Smooth muscle cell (in vitro differentiated cells): ENCODE measurements around the gene SLC13A3. TPM values are rescaled to one million over a fixed set of nuclear protein-coding genes. Genes with fewer than 3 reads are reported as not detected.
A peak's percentile ranks its signal among the peaks of the same experiment; 100 is the strongest.

ENCODE experiments used
- DNase-seq: peaks from one replicate; lab custom pipeline; 2025; ENCODE audit not compliant: unreplicated experiment; lab: John Stamatoyannopoulos, UW
- H2AFZ ChIP-seq: fragments of 200-600 bp; sonication (generic); 2 replicates; pipeline ENCODE4 v1.6.0; 2016; ENCODE audit warnings: antibody characterized with exemption, low read depth, mild to moderate bottlenecking
- H3F3A ChIP-seq: fragments of 200-600 bp; sonication (generic); 2 replicates; pipeline ENCODE4 v1.6.0; 2017; ENCODE audit warnings: antibody characterized with exemption, low read depth
- H3K27ac ChIP-seq: fragments of 200-600 bp; sonication (generic); 2 replicates; pipeline ENCODE4 v1.5.1; 2016; ENCODE audit warnings: low read depth, mild to moderate bottlenecking
- H3K27me3 ChIP-seq: fragments of 200-600 bp; sonication (generic); 2 replicates; pipeline ENCODE4 v1.6.1; 2016; ENCODE audit warnings: low read depth, mild to moderate bottlenecking
- H3K36me3 ChIP-seq: fragments of 200-600 bp; sonication (generic); 2 replicates; pipeline ENCODE4 v1.5.1; 2016; ENCODE audit warnings: low read depth
- H3K4me1 ChIP-seq: fragments of 200-600 bp; sonication (generic); 2 replicates; pipeline ENCODE4 v1.5.1; 2016; ENCODE audit warnings: low read depth
- H3K4me2 ChIP-seq: fragments of 200-600 bp; sonication (generic); 2 replicates; pipeline ENCODE4 v1.6.0; 2016; ENCODE audit warnings: mild to moderate bottlenecking
- H3K4me3 ChIP-seq: fragments of 200-600 bp; sonication (generic); 2 replicates; pipeline ENCODE4 v1.5.1; 2016; ENCODE audit warnings: mild to moderate bottlenecking
- H3K79me2 ChIP-seq: fragments of 200-600 bp; sonication (generic); 2 replicates; pipeline ENCODE4 v1.6.0; 2016; ENCODE audit warnings: low read depth, mild to moderate bottlenecking
- H3K9ac ChIP-seq: fragments of 200-600 bp; sonication (generic); 2 replicates; pipeline ENCODE4 v1.6.0; 2016; ENCODE audit warnings: low read depth
- H3K9me3 ChIP-seq: fragments of 200-600 bp; sonication (generic); replicated peaks from 2 replicates; pipeline ENCODE4 v1.5.1; 2016; ENCODE audit warnings: low read depth
- H4K20me1 ChIP-seq: fragments of 200-600 bp; sonication (generic); 2 replicates; pipeline ENCODE4 v1.6.0; 2016; ENCODE audit warnings: low read depth
- CTCF ChIP-seq: fragments of 200-600 bp; sonication (generic); IDR thresholded peaks from 2 replicates; pipeline ENCODE4 v1.5.1; 2017; ENCODE audit warnings: borderline replicate concordance, mild to moderate bottlenecking, antibody characterized with exemption; ENCODE audit not compliant: insufficient read depth, poor library complexity, severe bottlenecking
- WGBS: methylation state at CpG from one replicate; pipeline ENCODE4 v1.1.7; 2016; ENCODE audit warnings: low lambda C conversion rate; 5-methylcytosine and 5-hydroxymethylcytosine counted together
- polyA plus RNA-seq: library from polyadenylated mRNA; unstranded; fragments of >200 nt; fragmentation: Nextera tagmentation; extraction: Ambion mirVana; gene quantifications from 2 replicates; pipeline ENCODE4 v1.2.1, GENCODE V29; 2016
- total RNA-seq: library from RNA; depleted of rRNA; stranded (reverse); fragments of >200 nt; gene quantifications from 2 replicates; pipeline ENCODE4 v1.2.3, GENCODE V29; 2014

SLC13A3 gene
- total and polyA plus RNA-seq, 2 experiments from 2014 or later: 6.4 to 7.7 TPM

GRCh38 chr20:46626758-46627157 is 24.5 kb downstream of the SLC13A3 start:
- DNase-seq: no peak
- H3K4me3 ChIP-seq: no peak overlapping the region
- H2AFZ ChIP-seq: no peak overlapping the region
- H3K27me3 ChIP-seq: no peaks in the 10 kb centered on the region
- H3K9ac ChIP-seq: no peak overlapping the region
- H3K4me1 ChIP-seq: peaks cover 15% of the 10 kb centered on the region
- 87% methylated on average over 4 of the region's 4 CpGs for WGBS
- peaks cover 8% of the 10 kb centered on the region for H3K9me3 ChIP-seq
- H3K4me2 ChIP-seq: no peak overlapping the region
- H4K20me1 ChIP-seq: no peaks in the 10 kb centered on the region
- no peaks in the 10 kb centered on the region for H3K36me3 ChIP-seq
- H3K79me2 ChIP-seq: no peaks in the 10 kb centered on the region
- H3K27ac ChIP-seq: no peak overlapping the region
- no peaks in the 10 kb centered on the region for H3F3A ChIP-seq
- TF ChIP-seq CTCF: no peak

GRCh38 chr20:46625875-46626373 is 25.3 kb downstream of the SLC13A3 start:
- no peak overlapping the region for H3K9ac ChIP-seq
- H4K20me1 ChIP-seq: no peaks in the 10 kb centered on the region
- no peaks in the 10 kb centered on the region for H3F3A ChIP-seq
- no peak for TF ChIP-seq CTCF
- no peak overlapping the region for H3K4me2 ChIP-seq
- H3K4me1 ChIP-seq: peaks cover 12% of the 10 kb centered on the region
- H3K36me3 ChIP-seq: no peaks in the 10 kb centered on the region
- no peaks in the 10 kb centered on the region for H3K27me3 ChIP-seq
- no peak overlapping the region for H3K4me3 ChIP-seq
- no peak overlapping the region for H2AFZ ChIP-seq
- no peak overlapping the region for H3K27ac ChIP-seq
- 92% methylated on average over 1 of the region's 1 CpG for WGBS
- H3K9me3 ChIP-seq: peaks cover 8% of the 10 kb centered on the region
- no peak for DNase-seq
- no peaks in the 10 kb centered on the region for H3K79me2 ChIP-seq

- H3F3A ChIP-seq: no peaks in the 10 kb centered on the region
- peaks cover 5% of the 10 kb centered on the region for H3K9me3 ChIP-seq
- no peak overlapping the region for H2AFZ ChIP-seq
- no peak overlapping the region for H3K4me2 ChIP-seq
- no peaks in the 10 kb centered on the region for H3K79me2 ChIP-seq
- H3K36me3 ChIP-seq: no peaks in the 10 kb centered on the region
- no peak overlapping the region for H3K9ac ChIP-seq
- peaks cover 12% of the 10 kb centered on the region for H3K4me1 ChIP-seq
- no peaks in the 10 kb centered on the region for H4K20me1 ChIP-seq
- H3K27ac ChIP-seq: no peak overlapping the region
- WGBS: 90% methylated on average over 2 of the region's 2 CpGs
- no peak overlapping the region for H3K4me3 ChIP-seq
- no peaks in the 10 kb centered on the region for H3K27me3 ChIP-seq
- TF ChIP-seq CTCF: no peak
- DNase-seq: no peak
Observed at GRCh38 chr20:46624946-46625345, 26.3 kb downstream of the SLC13A3 start.

- H3K79me2 ChIP-seq: no peaks in the 10 kb centered on the region
- H3K36me3 ChIP-seq: no peaks in the 10 kb centered on the region
- no peak overlapping the region for H2AFZ ChIP-seq
- no peaks in the 10 kb centered on the region for H3F3A ChIP-seq
- no peaks in the 10 kb centered on the region for H4K20me1 ChIP-seq
- H3K4me1 ChIP-seq: peaks cover 12% of the 10 kb centered on the region
- TF ChIP-seq CTCF: no peak
- H3K27me3 ChIP-seq: no peaks in the 10 kb centered on the region
- peak overlapping the region; percentile 39 for H3K27ac ChIP-seq
- H3K9ac ChIP-seq: no peak overlapping the region
- H3K4me3 ChIP-seq: no peak overlapping the region
- H3K9me3 ChIP-seq: no peaks in the 10 kb centered on the region
- DNase-seq: no peak
- WGBS: 69% methylated on average over 1 of the region's 1 CpG
- H3K4me2 ChIP-seq: peak overlapping the region; percentile 43
Observed at GRCh38 chr20:46622165-46622564, 29.1 kb downstream of the SLC13A3 start.
